Fibroblast of villous mesenchyme (primary cell): Measurements from ENCODE around the gene RERE. TPM values are rescaled to one million over a fixed set of nuclear protein-coding genes. Genes with fewer than 3 reads are reported as not detected.

ENCODE experiments used
- DNase-seq: peaks from one replicate; pipeline ENCODE4 v3.0.0-alpha.2; 2010; ENCODE audit warnings: low read depth
- H3K4me3 ChIP-seq: 2 replicates; pipeline ENCODE4 v1.5.1; 2011; ENCODE audit warnings: low read depth, mild to moderate bottlenecking, low read length
- CTCF ChIP-seq: IDR thresholded peaks from 2 replicates; pipeline ENCODE4 v1.5.1; 2012; ENCODE audit warnings: low read depth, mild to moderate bottlenecking, low read length; ENCODE audit not compliant: insufficient read depth
- total RNA-seq: library from RNA; depleted of rRNA; stranded (reverse); fragments of >200 nt; gene quantifications from 2 replicates; pipeline ENCODE4 v1.2.3, GENCODE V29; 2012

Gene RERE
- total RNA-seq, 1 donor = 51.4 TPM

- DNase-seq = peak; percentile 86
- H3K4me3 ChIP-seq = no peak overlapping the region
- TF ChIP-seq CTCF = no peak
Measured at GRCh38 chr1:8540261-8540941, 277.0 kb downstream of the RERE start.

GRCh38 chr1:8539683-8540082, 277.8 kb downstream of the RERE start:
- DNase-seq = no peak
- H3K4me3 ChIP-seq = no peak overlapping the region
- TF ChIP-seq CTCF = no peak

GRCh38 chr1:8538502-8538901, 278.9 kb downstream of the RERE start:
- TF ChIP-seq CTCF = no peak
- no peak overlapping the region for H3K4me3 ChIP-seq
- DNase-seq = no peak

- H3K4me3 ChIP-seq = no peak overlapping the region
- no peak for TF ChIP-seq CTCF
- peak; percentile 21 for DNase-seq
Measured at GRCh38 chr1:8537991-8538390, 279.4 kb downstream of the RERE start.

GRCh38 chr1:8536515-8536914, 280.9 kb downstream of the RERE start:
- no peak overlapping the region for H3K4me3 ChIP-seq
- TF ChIP-seq CTCF = no peak
- peak; percentile 42 for DNase-seq

- no peak overlapping the region for H3K4me3 ChIP-seq
- TF ChIP-seq CTCF = no peak
- no peak for DNase-seq
Measured at GRCh38 chr1:8533907-8534306, 283.5 kb downstream of the RERE start.

GRCh38 chr1:8533124-8533523, 284.3 kb downstream of the RERE start:
- TF ChIP-seq CTCF = no peak
- H3K4me3 ChIP-seq = no peak overlapping the region
- no peak for DNase-seq
